GM12878 (cell line): Measurements from ENCODE around the gene ASAP3. TPM values are rescaled to one million over a fixed set of nuclear protein-coding genes. Genes with fewer than 3 reads are reported as not detected.

Experiments used
- ATAC-seq: fragments of 200-7000 bp; cut with Tn5 transposase; 3 replicates; pipeline ENCODE4 v1.9.1; 2020; ENCODE audit warnings: mild to moderate bottlenecking, moderate library complexity
- BruUV-seq: library from RNA; stranded (reverse); fragments of 400-500 nt; replicated peaks from 2 replicates; lab custom pipeline; 2021; lab: Mats Ljungman, UMichigan
- CTCF ChIA-PET: fragments of 300-600 bp; sonication (Branson Sonifier 250); formaldehyde crosslinking; extraction: SDS; loops from one replicate; lab custom pipeline; 2021; ENCODE audit warnings: inconsistent platforms; lab: Yijun Ruan, JAX
- POLR2A ChIA-PET: fragments of 350-600 bp; formaldehyde crosslinking; extraction: SDS; loops from one replicate; lab custom pipeline; 2021; ENCODE audit warnings: inconsistent platforms; lab: Charles Lee
- RAD21 ChIA-PET: fragments of 300-600 bp; sonication (Branson Sonifier 250); formaldehyde crosslinking; loops from one replicate; lab custom pipeline; 2023; ENCODE audit warnings: antibody characterized with exemption; ENCODE audit not compliant: unreplicated experiment; lab: Charles Lee
- SMC1A ChIA-PET: fragments of 300-600 bp; sonication (Branson Sonifier 250); formaldehyde crosslinking; loops from one replicate; lab custom pipeline; 2023; ENCODE audit not compliant: unreplicated experiment, uncharacterized antibody; lab: Charles Lee
- DNase-seq: peaks from one replicate; pipeline ENCODE4 v3.0.0-alpha.2; 2011; ENCODE audit warnings: low read depth, low spot score
- FAIRE-seq: peaks from 3 replicates; lab custom pipeline; 2011; peaks lifted over from hg19 to GRCh38; lab: Jason Lieb, UNC
- H2AFZ ChIP-seq: 2 replicates; pipeline ENCODE4 v1.6.0; 2011; ENCODE audit warnings: low read depth, low read length, control low read depth; ENCODE audit not compliant: control insufficient read depth
- H3K27ac ChIP-seq: 2 replicates; pipeline ENCODE4 v1.5.1; 2011; ENCODE audit warnings: control low read depth; ENCODE audit not compliant: control insufficient read depth, insufficient read depth
- H3K27me3 ChIP-seq, 2 experiments: replicated peaks in 1 of 2; 2 replicates each; pipeline versions ENCODE4 v1.6.0 to v1.6.1; 2011; ENCODE audit warnings: low read length in 1 of 2; ENCODE audit not compliant: control insufficient read depth in 2 of 2, insufficient read depth in 2 of 2
- H3K36me3 ChIP-seq, 2 experiments: 2 replicates each; pipeline ENCODE4 v1.5.1; 2011; ENCODE audit warnings: low read length in 1 of 2; ENCODE audit not compliant: control insufficient read depth in 2 of 2, insufficient read depth in 2 of 2
- H3K4me1 ChIP-seq: 2 replicates; pipeline ENCODE4 v1.6.1; 2011; ENCODE audit warnings: mild to moderate bottlenecking, low read length, moderate library complexity, mixed read lengths; ENCODE audit not compliant: control insufficient read depth, insufficient read depth
- H3K4me2 ChIP-seq: 2 replicates; pipeline ENCODE4 v1.6.0; 2011; ENCODE audit warnings: control low read depth; ENCODE audit not compliant: control insufficient read depth, insufficient read depth
- H3K4me3 ChIP-seq: fragments of 200-600 bp; sonication (generic); 2 replicates; pipeline ENCODE4 v1.5.1; 2016
- H3K79me2 ChIP-seq: 2 replicates; pipeline ENCODE4 v1.6.0; 2011; ENCODE audit warnings: low read length; ENCODE audit not compliant: control insufficient read depth, insufficient read depth
- H3K9ac ChIP-seq: 2 replicates; pipeline ENCODE4 v1.8.0; 2011; ENCODE audit warnings: low read length, control low read depth, mixed read lengths; ENCODE audit not compliant: control insufficient read depth, insufficient read depth
- H3K9me3 ChIP-seq: replicated peaks from 3 replicates; pipeline ENCODE4 v1.5.1; 2011; ENCODE audit warnings: mild to moderate bottlenecking, low read length; ENCODE audit not compliant: control insufficient read depth, insufficient read depth
- H4K20me1 ChIP-seq: 2 replicates; pipeline ENCODE4 v1.6.0; 2011; ENCODE audit not compliant: control insufficient read depth, insufficient read depth
- CHD1 ChIP-seq: IDR thresholded peaks from 2 replicates; pipeline ENCODE4 v1.6.1; 2012; ENCODE audit warnings: low read depth, low read length, improper control_type of control experiment
- CHD2 ChIP-seq: IDR thresholded peaks from 2 replicates; pipeline ENCODE4 v1.6.1; 2011; ENCODE audit warnings: low read depth, low read length, improper control_type of control experiment, borderline replicate concordance
- CHD4 ChIP-seq: fragments of 200-600 bp; sonication (generic); IDR thresholded peaks from 2 replicates; pipeline ENCODE4 v1.6.1; 2016; ENCODE audit warnings: mild to moderate bottlenecking
- CREM ChIP-seq: IDR thresholded peaks from 2 replicates; pipeline ENCODE4 v1.6.1; 2014; ENCODE audit warnings: antibody characterized with exemption, low read depth
- HCFC1 ChIP-seq: fragments of 150-350 bp; IDR thresholded peaks from 2 replicates; pipeline ENCODE4 v1.6.1; 2014; ENCODE audit warnings: low read length
- JUND ChIP-seq: IDR thresholded peaks from 2 replicates; pipeline ENCODE4 v1.6.1; 2012; ENCODE audit warnings: low read depth, mild to moderate bottlenecking, low read length, improper control_type of control experiment, moderate library complexity
- MEF2A ChIP-seq: IDR thresholded peaks from 2 replicates; pipeline ENCODE4 v1.6.1; 2011; ENCODE audit warnings: low read depth, mild to moderate bottlenecking, low read length, moderate library complexity; ENCODE audit not compliant: insufficient read depth
- MEF2B ChIP-seq: fragments of 450-650 bp; IDR thresholded peaks from 2 replicates; pipeline ENCODE4 v1.6.1; 2018; ENCODE audit warnings: mild to moderate bottlenecking, moderate library complexity; ENCODE audit not compliant: partially characterized antibody, poor library complexity, severe bottlenecking
- NBN ChIP-seq: fragments of 450-650 bp; IDR thresholded peaks from 2 replicates; pipeline ENCODE4 v1.6.1; 2016
- RBBP5 ChIP-seq: fragments of 200-600 bp; sonication (generic); conservative IDR thresholded peaks from 2 replicates; pipeline ENCODE4 v1.6.1; 2016
- SIN3A ChIP-seq: IDR thresholded peaks from 2 replicates; pipeline ENCODE4 v1.6.1; 2012; ENCODE audit warnings: low read depth, low read length, improper control_type of control experiment
- SPI1 ChIP-seq: IDR thresholded peaks from 2 replicates; pipeline ENCODE4 v1.6.1; 2011; ENCODE audit warnings: low read depth, mild to moderate bottlenecking, low read length, moderate library complexity, borderline replicate concordance; ENCODE audit not compliant: insufficient read depth
- STAT3 ChIP-seq: IDR thresholded peaks from 2 replicates; pipeline ENCODE4 v1.6.1; 2011; ENCODE audit warnings: low read depth, low read length, improper control_type of control experiment
- SUPT20H ChIP-seq: IDR thresholded peaks from 2 replicates; pipeline ENCODE4 v1.6.1; 2011; ENCODE audit warnings: low read depth, mild to moderate bottlenecking, low read length, moderate library complexity, borderline replicate concordance; ENCODE audit not compliant: control insufficient read depth
- ZBTB4 ChIP-seq: fragments of 450-650 bp; formaldehyde crosslinking; IDR thresholded peaks from 2 replicates; pipeline ENCODE4 v1.4.0; 2022; ENCODE audit warnings: mild to moderate bottlenecking, moderate library complexity
- WGBS: methylation state at CpG from one replicate; pipeline ENCODE4 v1.1.6; 2016; ENCODE audit warnings: low lambda C conversion rate; ENCODE audit not compliant: insufficient replicate concordance, insufficient coverage; ENCODE audit errors: missing lambda C conversion rate; 5-methylcytosine and 5-hydroxymethylcytosine counted together
- in situ Hi-C: fragments of 300-500 bp; cut with MboI; formaldehyde crosslinking; loops from 9 replicates; pipeline ENCODE4 v1.14.3; 2018; ENCODE audit warnings: mixed read lengths
- intact Hi-C: fragments of 100-400 bp; cut with micrococcal nuclease; formaldehyde crosslinking; loops from one replicate; pipeline ENCODE4 v1.14.2; 2022; ENCODE audit not compliant: unreplicated experiment
- polyA plus RNA-seq, 11 experiments: library from polyadenylated mRNA; depleted of rRNA in 4 of 11; unstranded in 6 of 11; stranded (reverse) in 5 of 11; fragments of >200 nt; fragmentation: Nextera tagmentation in 4 of 11; fragmentation: Illumina TruSeq in 1 of 11; extraction: Ambion mirVana in 4 of 11; extraction: Trizol in 1 of 11; gene quantifications; 1 replicate in 1 of 11; 2 replicates in 10 of 11; pipeline versions ENCODE4 v1.2.1 to v1.2.3, GENCODE V29; 2011 to 2016; ENCODE audit warnings: inconsistent platforms in 2 of 11, missing spikeins in 2 of 11, low read depth in 1 of 11
- total RNA-seq, 4 experiments: library from RNA; depleted of rRNA in 3 of 4; stranded (reverse); fragments of >200 nt in 3 of 4; fragmentation: Illumina TruSeq in 1 of 4; extraction: Trizol in 1 of 4; gene quantifications; 2 replicates each; pipeline versions ENCODE4 v1.2.1 to v1.2.3, GENCODE V29; 2013 to 2021

ASAP3 gene
- total and polyA plus RNA-seq, 10 of the 15 experiments (the other 5 are each of a cell fraction or from before 2014, with no cell fraction given), result 0.04 to 0.92 (median 0.34) TPM; not detected in 1

- intact Hi-C loops, result no loop called here
- Histone ChIP-seq H3K79me2 (no peaks in the 10 kb centered on the region), H3K4me2 (no peak within 1 kb of the TSS), H2AFZ (no peak within 1 kb of the TSS), H4K20me1 (no peaks in the 10 kb centered on the region), H3K9me3 (no peaks in the 10 kb centered on the region), H3K9ac (no peak within 1 kb of the TSS), H3K27ac (no peak within 1 kb of the TSS), H3K36me3 (no peaks in the 10 kb centered on the region), H3K4me1 (no peaks in the 10 kb centered on the region; the same call in 1 of the 2 replicates), H3K4me3 (no peak within 1 kb of the TSS), H3K27me3 (peaks cover 6 to 7% of the 10 kb centered on the region in 2 experiments)
- ChIA-PET RAD21 (interaction anchor here (0.6 kb wide), 1 partner anchor 1574 kb away, joined by 4 read pairs; no protein-coding TSS in a partner anchor), SMC1A (interaction anchor here (0.6 to 0.7 kb wide), 3 partner anchors 8 to 177 kb away, joined by 3 to 5 read pairs (median 3); no protein-coding TSS in a partner anchor), POLR2A (no interaction called here), CTCF (no interaction called here)
- in situ Hi-C loops, result no loop called here
- no TSS peak for BruUV-seq
- WGBS, result 5% methylated on average over 62 of the region's 84 CpGs
- ATAC-seq (no peak; the same call in 2 of the 3 replicates), FAIRE-seq (no peak), DNase-seq (no peak)
- TF ChIP-seq NBN (no peak), HCFC1 (no peak), CHD4 (no peak), MEF2B (no peak), CHD1 (no peak), JUND (no peak), SIN3A (no peak), SPI1 (no peak), CREM (no peak), MEF2A (no peak), ZBTB4 (CRISPR knock-in tag) (no peak), STAT3 (no peak), SUPT20H (no peak), CHD2 (no peak), RBBP5 (no peak)
These were observed 59.4 kb downstream of the ASAP3 start, which contains the start of gene TCEA3 for GRCh38 chr1:23424293-23425192. Gene TCEA3, minus strand, starts transcription at chr1:23424748. Its CDS starts 115 bp downstream, at chr1:23424633.
